IMR-90 (cell line): Measurements from ENCODE around the gene PLA2G4E. TPM values are rescaled to one million over a fixed set of nuclear protein-coding genes. Genes with fewer than 3 reads are reported as not detected.

ENCODE experiments used
- ATAC-seq: fragments of 200-7000 bp; cut with Tn5 transposase; 2 replicates; pipeline ENCODE4 v1.9.1; 2020; ENCODE audit warnings: low read depth, mild to moderate bottlenecking, moderate library complexity
- BruUV-seq: library from RNA; stranded (reverse); fragments of 400-500 nt; replicated peaks from 2 replicates; lab custom pipeline; 2021; lab: Mats Ljungman, UMichigan
- CTCF ChIA-PET: fragments of 300-600 bp; formaldehyde crosslinking; extraction: SDS; loops from one replicate; lab custom pipeline; 2021; ENCODE audit warnings: antibody characterized with exemption; lab: Yijun Ruan, JAX
- POLR2A ChIA-PET: fragments of 300-600 bp; sonication (Branson Sonifier 250); formaldehyde crosslinking; loops from one replicate; lab custom pipeline; 2022; ENCODE audit warnings: antibody characterized with exemption; ENCODE audit not compliant: unreplicated experiment; lab: Charles Lee
- DNase-seq: peaks from one replicate; pipeline ENCODE4 v3.0.0; 2013
- H2AFZ ChIP-seq: replicated peaks from 2 replicates; pipeline ENCODE3; 2013; ENCODE audit warnings: low read length, mild to moderate bottlenecking; ENCODE audit not compliant: poor library complexity
- H2AK5ac ChIP-seq: 2 replicates; pipeline ENCODE4 v1.6.1; 2013; ENCODE audit warnings: low read depth, low read length, inconsistent platforms
- H2AK9ac ChIP-seq: replicated peaks from 2 replicates; pipeline ENCODE3; 2013; ENCODE audit warnings: mild to moderate bottlenecking, low read depth, low read length, moderate library complexity; ENCODE audit not compliant: poor library complexity
- H2BK120ac ChIP-seq: 2 replicates; pipeline ENCODE4 v1.6.1; 2013; ENCODE audit warnings: low read depth, low read length, inconsistent platforms
- H2BK15ac ChIP-seq: 3 replicates; pipeline ENCODE4 v1.6.1; 2013; ENCODE audit warnings: low read depth, low read length, inconsistent platforms
- H2BK20ac ChIP-seq: 2 replicates; pipeline ENCODE4 v1.6.1; 2013; ENCODE audit warnings: low read depth, mild to moderate bottlenecking, inconsistent platforms, low read length, moderate library complexity
- H2BK5ac ChIP-seq: 2 replicates; pipeline ENCODE4 v1.6.1; 2013; ENCODE audit warnings: mild to moderate bottlenecking, low read depth, low read length, inconsistent platforms; ENCODE audit not compliant: poor library complexity, severe bottlenecking
- H3K14ac ChIP-seq: replicated peaks from 2 replicates; pipeline ENCODE4 v1.6.1; 2013; ENCODE audit warnings: low read depth, low read length, inconsistent platforms
- H3K18ac ChIP-seq: 2 replicates; pipeline ENCODE4 v1.6.1; 2013; ENCODE audit warnings: low read depth, low read length, control low read depth
- H3K23ac ChIP-seq: 2 replicates; pipeline ENCODE4 v1.6.1; 2013; ENCODE audit warnings: low read depth, low read length, inconsistent platforms
- H3K27ac ChIP-seq: 2 replicates; pipeline ENCODE4 v1.5.1; 2013; ENCODE audit warnings: mild to moderate bottlenecking, control low read depth, low read length; ENCODE audit not compliant: insufficient read depth
- H3K27me3 ChIP-seq: 2 replicates; pipeline ENCODE4 v1.6.1; 2013; ENCODE audit warnings: low read length; ENCODE audit not compliant: control insufficient read depth, insufficient read depth
- H3K36me3 ChIP-seq: 2 replicates; pipeline ENCODE4 v1.6.1; 2013; ENCODE audit warnings: low read length, mixed read lengths; ENCODE audit not compliant: control insufficient read depth, insufficient read depth
- H3K4ac ChIP-seq: 2 replicates; pipeline ENCODE4 v1.6.1; 2013; ENCODE audit warnings: low read depth, low read length, inconsistent platforms
- H3K4me1 ChIP-seq: 2 replicates; pipeline ENCODE4 v1.6.1; 2013; ENCODE audit warnings: low read length, mixed read lengths; ENCODE audit not compliant: control insufficient read depth, insufficient read depth
- H3K4me2 ChIP-seq: 2 replicates; pipeline ENCODE4 v1.6.1; 2013; ENCODE audit warnings: low read depth, mild to moderate bottlenecking, control low read depth, low read length, moderate library complexity
- H3K4me3 ChIP-seq: 2 replicates; pipeline ENCODE4 v1.5.1; 2013; ENCODE audit warnings: low read depth, mild to moderate bottlenecking, control low read depth, low read length, moderate library complexity; ENCODE audit not compliant: insufficient read depth
- H3K56ac ChIP-seq: 2 replicates; pipeline ENCODE4 v1.6.1; 2013; ENCODE audit warnings: low read length, inconsistent platforms; ENCODE audit not compliant: insufficient read depth; ENCODE audit errors: extremely low read depth
- H3K79me1 ChIP-seq, 2 experiments: 2 replicates each; pipeline ENCODE4 v1.6.1; 2013; ENCODE audit warnings: low read length in 2 of 2, inconsistent platforms in 1 of 2, low read depth in 1 of 2
- H3K9ac ChIP-seq: 2 replicates; pipeline ENCODE4 v1.6.1; 2013; ENCODE audit warnings: low read depth, low read length, control low read depth
- H3K9me1 ChIP-seq: 2 replicates; pipeline ENCODE4 v1.6.1; 2013; ENCODE audit warnings: low read length, inconsistent platforms; ENCODE audit not compliant: insufficient read depth
- H3K9me3 ChIP-seq: 2 replicates; pipeline ENCODE4 v1.6.1; 2013; ENCODE audit warnings: low read length; ENCODE audit not compliant: control insufficient read depth, insufficient read depth
- H4K20me1 ChIP-seq: 2 replicates; pipeline ENCODE4 v1.6.1; 2013; ENCODE audit warnings: low read length, inconsistent platforms; ENCODE audit not compliant: insufficient read depth
- H4K5ac ChIP-seq: 2 replicates; pipeline ENCODE4 v1.6.1; 2013; ENCODE audit warnings: mild to moderate bottlenecking, low read depth, low read length, control low read depth
- H4K8ac ChIP-seq, 2 experiments: 2 replicates each; pipeline ENCODE4 v1.6.1; 2013; ENCODE audit warnings: low read depth in 2 of 2, low read length in 2 of 2, control low read depth in 1 of 2, inconsistent platforms in 1 of 2
- H4K91ac ChIP-seq: 2 replicates; pipeline ENCODE4 v1.6.1; 2013; ENCODE audit warnings: low read depth, low read length, inconsistent platforms; ENCODE audit not compliant: insufficient read depth
- CHD1 ChIP-seq: IDR thresholded peaks from 2 replicates; pipeline ENCODE4 v1.6.1; 2012; ENCODE audit warnings: low read depth, low read length, improper control_type of control experiment
- ELK1 ChIP-seq: fragments of 150-350 bp; IDR thresholded peaks from 2 replicates; pipeline ENCODE4 v1.6.1; 2016; ENCODE audit warnings: low read depth, mild to moderate bottlenecking, low read length, moderate library complexity, borderline replicate concordance
- MAFK ChIP-seq: IDR thresholded peaks from 2 replicates; pipeline ENCODE4 v1.6.1; 2012; ENCODE audit warnings: low read depth, low read length, improper control_type of control experiment
- MAZ ChIP-seq: IDR thresholded peaks from 2 replicates; pipeline ENCODE4 v1.6.1; 2012; ENCODE audit warnings: low read depth, mild to moderate bottlenecking, low read length, improper control_type of control experiment, moderate library complexity, borderline replicate concordance
- MXI1 ChIP-seq: IDR thresholded peaks from 2 replicates; pipeline ENCODE4 v1.6.1; 2012; ENCODE audit warnings: low read depth, mild to moderate bottlenecking, low read length, moderate library complexity, borderline replicate concordance
- RFX5 ChIP-seq: IDR thresholded peaks from 2 replicates; pipeline ENCODE4 v1.8.0; 2012; ENCODE audit warnings: low read depth, mild to moderate bottlenecking, low read length, moderate library complexity
- WGBS, 2 experiments: methylation state at CpG; one replicate each; pipeline versions ENCODE4 v1.1.5 to v1.1.7; 2013; ENCODE audit warnings: missing lambda C conversion rate in 2 of 2; ENCODE audit not compliant: insufficient read length in 1 of 2; ENCODE audit errors: extremely low coverage in 2 of 2; 5-methylcytosine and 5-hydroxymethylcytosine counted together
- dilution Hi-C: fragments of 300-500 bp; cut with HindIII; formaldehyde crosslinking; loops from one replicate; pipeline ENCODE4 v1.14.3; 2018; ENCODE audit warnings: low sequenced_read_pairs; ENCODE audit not compliant: unreplicated experiment
- in situ Hi-C: fragments of 300-500 bp; cut with MboI; formaldehyde crosslinking; loops from 3 replicates; pipeline ENCODE4 v1.14.3; 2019; ENCODE audit warnings: low sequenced_read_pairs, inconsistent platforms, mixed read lengths
- intact Hi-C: fragments of 100-400 bp; cut with micrococcal nuclease; formaldehyde crosslinking; loops from 2 replicates; pipeline ENCODE4 v1.10.0; 2022
- polyA plus RNA-seq, 3 experiments: library from polyadenylated mRNA; depleted of rRNA; stranded (reverse); fragments of >200 nt; gene quantifications; 2 replicates each; pipeline ENCODE4 v1.2.3, GENCODE V29; 2012; ENCODE audit warnings: low replicate concordance in 1 of 3
- total RNA-seq: library from RNA; depleted of rRNA; stranded (reverse); fragments of >200 nt; gene quantifications from 2 replicates; pipeline ENCODE4 v1.2.3, GENCODE V29; 2012

PLA2G4E gene
- total and polyA plus RNA-seq, 2 of the 4 experiments (the other 2 are of a cell fraction) = not detected

GRCh38 chr15:42060797-42061196, 40.0 kb upstream of the PLA2G4E start:
- no peak overlapping the region for H3K56ac ChIP-seq
- no peak overlapping the region for H3K18ac ChIP-seq
- no peak overlapping the region for H4K5ac ChIP-seq
- intact Hi-C loops = no loop called here
- no peaks in the 10 kb centered on the region for H3K36me3 ChIP-seq
- H2AFZ ChIP-seq = no peak overlapping the region
- no peak overlapping the region for H2BK20ac ChIP-seq
- H2BK120ac ChIP-seq = no peak overlapping the region
- no peak overlapping the region for H3K27ac ChIP-seq
- H4K20me1 ChIP-seq = peaks cover 5% of the 10 kb centered on the region; the same call in 1 of the 2 replicates
- no peak overlapping the region for H3K23ac ChIP-seq
- no peaks in the 10 kb centered on the region for H3K79me1 ChIP-seq
- 0 out of 2 replicates have a peak, but pooled peaks cover 2% of the 10 kb centered on the region for H3K4me1 ChIP-seq
- WGBS, 2 experiments = 53% methylated on average over 2 of the region's 5 CpGs; no CpG with 5 or more reads in 1 of the 2 experiments
- H3K27me3 ChIP-seq = peaks cover 54% of the 10 kb centered on the region
- no peak overlapping the region for H2BK15ac ChIP-seq
- in situ Hi-C loops = no loop called here
- H2AK5ac ChIP-seq = no peak overlapping the region
- POLR2A ChIA-PET = no interaction called here
- DNase-seq (no peak), ATAC-seq (no peak)
- CTCF ChIA-PET = no interaction called here
- H2AK9ac ChIP-seq = no peak overlapping the region
- no peak overlapping the region for H3K4me2 ChIP-seq
- H3K14ac ChIP-seq = no peak overlapping the region
- H3K9me1 ChIP-seq = no peaks in the 10 kb centered on the region; the same call in 1 of the 2 replicates
- no peak overlapping the region for H3K4ac ChIP-seq
- no peak overlapping the region for H4K8ac ChIP-seq
- no peak overlapping the region for H4K91ac ChIP-seq
- H3K4me3 ChIP-seq = no peak overlapping the region
- H2BK5ac ChIP-seq = no peak overlapping the region
- no peak for TF ChIP-seq MXI1
- TF ChIP-seq MAFK = no peak
- no peak for TF ChIP-seq MAZ
- no peak for TF ChIP-seq ELK1
- TF ChIP-seq CHD1 = no peak
- no peak for TF ChIP-seq RFX5
- no peaks in the 10 kb centered on the region for H3K9me3 ChIP-seq
- dilution Hi-C loops = no loop called here
- no TSS peak for BruUV-seq
- no peak overlapping the region for H3K9ac ChIP-seq
